K562 (cell line): Measurements from ENCODE around the gene DEK. TPM values are rescaled to one million over a fixed set of nuclear protein-coding genes. Genes with fewer than 3 reads are reported as not detected.
A peak's percentile ranks its signal among the peaks of the same experiment; 100 is the strongest.

Experiments used
- ATAC-seq: fragments of 200-7000 bp; cut with Tn5 transposase; 3 replicates; pipeline ENCODE4 v1.9.1; 2020; ENCODE audit warnings: moderate library complexity
- BruUV-seq: library from RNA; stranded (reverse); fragments of 400-500 nt; replicated peaks from 2 replicates; lab custom pipeline; 2021; lab: Mats Ljungman, UMichigan
- CTCF ChIA-PET: fragments of 300-600 bp; formaldehyde crosslinking; extraction: SDS; loops from one replicate; lab custom pipeline; 2021; ENCODE audit warnings: low intra/inter-chr PET ratio; lab: Yijun Ruan, JAX
- POLR2A ChIA-PET: fragments of 300-600, 350-650 bp; sonication (Branson Sonifier 250); formaldehyde crosslinking; extraction: SDS; loops from one replicate; lab custom pipeline; 2021; ENCODE audit warnings: antibody characterized with exemption, inconsistent platforms; lab: Yijun Ruan, JAX
- DNase-seq, 4 experiments: peaks; one replicate each; pipeline versions ENCODE4 v3.0.0 to v3.0.0-alpha.2; 2011 to 2018; ENCODE audit warnings: low spot score in 3 of 4, mixed read lengths in 3 of 4; ENCODE audit errors: extremely low read depth in 1 of 4
- FAIRE-seq: peaks from 2 replicates; lab custom pipeline; 2011; peaks lifted over from hg19 to GRCh38; lab: Jason Lieb, UNC
- H2AFZ ChIP-seq: 2 replicates; pipeline ENCODE4 v1.6.0; 2011; ENCODE audit warnings: low read depth, low read length, control low read depth, inconsistent platforms
- H3K27ac ChIP-seq: fragments of 200-600 bp; 3 replicates; pipeline ENCODE4 v1.8.0; 2011; ENCODE audit warnings: low read depth, mild to moderate bottlenecking, control low read depth, inconsistent platforms, low read length, moderate library complexity, mixed read lengths; ENCODE audit errors: extremely low read depth
- H3K27me3 ChIP-seq, 2 experiments: fragments of 300-600 bp in 1 of 2; 2 replicates in 1 of 2; 3 replicates in 1 of 2; pipeline versions ENCODE4 v1.6.0 to v1.8.0; 2011; ENCODE audit warnings: inconsistent platforms in 2 of 2, low read length in 2 of 2, mild to moderate bottlenecking in 1 of 2, mixed read lengths in 1 of 2, moderate library complexity in 1 of 2; ENCODE audit not compliant: control insufficient read depth in 2 of 2, insufficient read depth in 2 of 2
- H3K36me3 ChIP-seq: fragments of 300-600 bp; 3 replicates; pipeline ENCODE4 v1.8.0; 2011; ENCODE audit warnings: mild to moderate bottlenecking, low read length, inconsistent platforms; ENCODE audit not compliant: control insufficient read depth, insufficient read depth
- H3K4me1 ChIP-seq, 2 experiments: fragments of 200-600 bp in 1 of 2; replicated peaks in 1 of 2; 2 replicates in 1 of 2; 3 replicates in 1 of 2; pipeline versions ENCODE4 v1.5.1 to v1.8.0; 2011; ENCODE audit warnings: inconsistent platforms in 2 of 2, low read length in 2 of 2, mild to moderate bottlenecking in 1 of 2, mixed read lengths in 1 of 2, moderate library complexity in 1 of 2; ENCODE audit not compliant: control insufficient read depth in 2 of 2, insufficient read depth in 2 of 2
- H3K4me2 ChIP-seq: 2 replicates; pipeline ENCODE4 v1.6.1; 2011; ENCODE audit warnings: low read length, control low read depth, inconsistent platforms, mixed read lengths; ENCODE audit not compliant: insufficient read depth
- H3K4me3 ChIP-seq: fragments of 200-600 bp; sonication (generic), shearing (Covaris generic); 2 replicates; pipeline ENCODE4 v1.5.1; 2016; ENCODE audit warnings: control low read depth, inconsistent platforms
- H3K79me2 ChIP-seq: fragments of 200-600 bp; 3 replicates; pipeline ENCODE4 v1.8.0; 2011; ENCODE audit warnings: low read length, inconsistent platforms; ENCODE audit not compliant: control insufficient read depth, insufficient read depth
- H3K9ac ChIP-seq, 2 experiments: 2 replicates each; pipeline versions ENCODE4 v1.6.0 to v1.6.1; 2011; ENCODE audit warnings: low read depth in 2 of 2, low read length in 2 of 2, control low read depth in 1 of 2, inconsistent platforms in 1 of 2, mild to moderate bottlenecking in 1 of 2, mixed read lengths in 1 of 2; ENCODE audit not compliant: insufficient read depth in 1 of 2
- H3K9me1 ChIP-seq: one replicate; pipeline ENCODE4 v1.6.0; 2011; ENCODE audit warnings: inconsistent platforms, mild to moderate bottlenecking, low read length, moderate library complexity; ENCODE audit not compliant: control insufficient read depth, insufficient read depth
- H3K9me3 ChIP-seq: replicated peaks from 2 replicates; pipeline ENCODE4 v1.5.1; 2011; ENCODE audit warnings: low read depth, low read length, inconsistent platforms; ENCODE audit not compliant: control insufficient read depth, insufficient read depth
- H4K20me1 ChIP-seq: replicated peaks from 2 replicates; pipeline ENCODE4 v1.6.1; 2011; ENCODE audit warnings: low read length, inconsistent platforms, mixed read lengths; ENCODE audit not compliant: control insufficient read depth, insufficient read depth
- ARID1B ChIP-seq: fragments of 450-650 bp; IDR thresholded peaks from 2 replicates; pipeline ENCODE4 v1.6.1; 2016; ENCODE audit warnings: antibody characterized with exemption, mild to moderate bottlenecking, inconsistent platforms
- BCOR ChIP-seq: fragments of 450-650 bp; IDR thresholded peaks from 2 replicates; pipeline ENCODE4 v1.6.1; 2016
- ELF2 ChIP-seq: fragments of 250-450 bp; sonication (Bioruptor Pico); IDR thresholded peaks from 2 replicates; pipeline ENCODE4 v1.5.0; 2021; ENCODE audit warnings: mild to moderate bottlenecking
- ESRRA ChIP-seq: fragments of 450-650 bp; IDR thresholded peaks from 2 replicates; pipeline ENCODE4 v1.6.1; 2014; ENCODE audit warnings: low read depth, mild to moderate bottlenecking, moderate library complexity, borderline replicate concordance
- ETV6 ChIP-seq, 3 experiments: fragments of 150-350 bp in 1 of 3; sonication (generic) in 1 of 3; formaldehyde crosslinking in 1 of 3; IDR thresholded peaks; 2 replicates each; pipeline versions ENCODE4 v1.6.1 to v1.8.0; 2014 to 2022; ENCODE audit warnings: borderline replicate concordance in 2 of 3, low read depth in 2 of 3, antibody characterized with exemption in 1 of 3, low read length in 1 of 3, mild to moderate bottlenecking in 1 of 3, missing genetic modification reagents in 1 of 3
- HOMEZ ChIP-seq: fragments of 250-450 bp; sonication (Bioruptor Pico); IDR thresholded peaks from 2 replicates; pipeline ENCODE4 v1.4.0; 2020; ENCODE audit warnings: mild to moderate bottlenecking, moderate library complexity
- MEF2D ChIP-seq: conservative IDR thresholded peaks from 2 replicates; pipeline ENCODE4 v1.6.1; 2016; ENCODE audit warnings: low read depth, missing genetic modification characterization, missing compliant biosample characterization
- MITF ChIP-seq: IDR thresholded peaks from 2 replicates; pipeline ENCODE4 v1.6.1; 2014; ENCODE audit warnings: antibody characterized with exemption
- NBN ChIP-seq: fragments of 450-650 bp; IDR thresholded peaks from 2 replicates; pipeline ENCODE4 v1.6.1; 2016; ENCODE audit warnings: low read depth, mild to moderate bottlenecking
- NRF1 ChIP-seq, 2 experiments: fragments of 450-650 bp; IDR thresholded peaks in 1 of 2; conservative IDR thresholded peaks in 1 of 2; 2 replicates each; pipeline ENCODE4 v1.6.1; 2014; ENCODE audit warnings: mild to moderate bottlenecking in 2 of 2
- POLR2G ChIP-seq: fragments of 200-400 bp; formaldehyde crosslinking; IDR thresholded peaks from 2 replicates; pipeline ENCODE4 v1.6.1; 2017; ENCODE audit warnings: low read depth, mild to moderate bottlenecking, antibody characterized with exemption, low read length, moderate library complexity
- ZBTB33 ChIP-seq: sonication (generic); formaldehyde crosslinking; IDR thresholded peaks from 2 replicates; pipeline ENCODE4 v1.8.1; 2023; ENCODE audit warnings: mild to moderate bottlenecking, missing genetic modification reagents
- ZNF324 ChIP-seq: fragments of 250-450 bp; sonication (Bioruptor Pico); IDR thresholded peaks from 2 replicates; pipeline ENCODE4 v1.4.0; 2020; ENCODE audit warnings: mild to moderate bottlenecking
- ZNF431 ChIP-seq: sonication (generic); formaldehyde crosslinking; IDR thresholded peaks from 2 replicates; pipeline ENCODE4 v1.8.0; 2022; ENCODE audit warnings: mild to moderate bottlenecking, missing genetic modification reagents
- WGBS: fragments of 100-300 bp; shearing (Covaris generic); methylation state at CpG from one replicate; pipeline ENCODE4 v1.1.6; 2016; ENCODE audit warnings: low coverage, mixed read lengths; ENCODE audit not compliant: insufficient coverage; ENCODE audit errors: missing lambda C conversion rate; 5-methylcytosine and 5-hydroxymethylcytosine counted together
- in situ Hi-C: fragments of 300-500 bp; cut with MboI; formaldehyde crosslinking; loops from 4 replicates; pipeline ENCODE4 v1.15.0; 2018; ENCODE audit warnings: inconsistent platforms, mixed read lengths
- intact Hi-C: fragments of 100-400 bp; cut with micrococcal nuclease; formaldehyde crosslinking; loops from 2 replicates; pipeline ENCODE4 v1.14.2; 2022
- polyA plus RNA-seq, 8 experiments: library from polyadenylated mRNA; depleted of rRNA in 4 of 8; stranded (reverse) in 5 of 8; unstranded in 3 of 8; fragments of >200 nt; fragmentation: Nextera tagmentation in 2 of 8; fragmentation: Illumina TruSeq in 1 of 8; extraction: Ambion mirVana in 2 of 8; extraction: Trizol in 1 of 8; gene quantifications; 2 replicates each; pipeline versions ENCODE4 v1.2.1 to v1.2.3, GENCODE V29; 2011 to 2014; ENCODE audit warnings: inconsistent platforms in 1 of 8, missing spikeins in 1 of 8
- total RNA-seq, 7 experiments: library from RNA; depleted of rRNA in 6 of 7; stranded (reverse); fragments of >200 nt in 6 of 7; fragmentation: Illumina TruSeq in 2 of 7; extraction: Trizol in 2 of 7; gene quantifications; 2 replicates each; pipeline versions ENCODE4 v1.2.1 to v1.2.3, GENCODE V29; 2011 to 2021; ENCODE audit warnings: low replicate concordance in 1 of 7

DEK gene
- total and polyA plus RNA-seq, 9 of the 15 experiments (the other 6 are each of a cell fraction or from before 2014, with no cell fraction given) = 82.3 to 338 (median 184) TPM

- H3K27me3 ChIP-seq = peaks cover 30 to 36% of the 10 kb centered on the region in 2 experiments
- no peak overlapping the region for H3K27ac ChIP-seq
- TF ChIP-seq NRF1 (conservative IDR thresholded peaks at IDR 0.05 in 1 of 2, IDR thresholded peaks at IDR 0.05 in 1 of 2) = 0 out of 4 replicates have a peak, but pooled peaks of 1 of the 2 experiments have one; percentile 18
- no peak for TF ChIP-seq MEF2D (tag)
- no peak for TF ChIP-seq MITF
- TF ChIP-seq BCOR = no peak
- TF ChIP-seq ZBTB33 (CRISPR knock-in tag) = peak; percentile 44; the same call in 1 of the 2 replicates
- no peak for TF ChIP-seq HOMEZ (CRISPR knock-in tag)
- TF ChIP-seq POLR2G = 0 out of 2 replicates have a peak, but pooled peaks have one; percentile 24
- no peak for TF ChIP-seq ZNF431 (CRISPR knock-in tag)
- TF ChIP-seq NBN = no peak
- no peak for TF ChIP-seq ESRRA
- TF ChIP-seq ETV6 (IDR thresholded peaks at IDR 0.05; ENCODE audit: borderline replicate concordance in 1 of 2, low read depth in 2 of 2, low read length in 1 of 2) = no peak
- no peak for TF ChIP-seq ETV6 (CRISPR knock-in tag; IDR thresholded peaks at IDR 0.05; ENCODE audit: borderline replicate concordance)
- no peak for TF ChIP-seq ELF2
- no peak for TF ChIP-seq ARID1B
- no peak for TF ChIP-seq ZNF324
- no peak for DNase-seq
- CTCF ChIA-PET = no interaction called here
- H3K9me1 ChIP-seq = no peaks in the 10 kb centered on the region
- no peaks in the 10 kb centered on the region for H4K20me1 ChIP-seq
- H3K4me2 ChIP-seq = no peak overlapping the region
- no peaks in the 10 kb centered on the region for H3K79me2 ChIP-seq
- 23% methylated on average over 31 of the region's 67 CpGs for WGBS
- no peak for FAIRE-seq
- peak; percentile 17; the same call in 1 of the 3 replicates for ATAC-seq
- no peak overlapping the region for H3K4me3 ChIP-seq
- BruUV-seq = no TSS peak
- no peaks in the 10 kb centered on the region for H3K9me3 ChIP-seq
- intact Hi-C loops = no loop called here
- peaks cover 0 to 8% of the 10 kb centered on the region in 2 experiments; a peak in 2 of 5 replicates for H3K4me1 ChIP-seq
- H2AFZ ChIP-seq = no peak overlapping the region
- no peak overlapping the region; a peak in 1 of 4 replicates for H3K9ac ChIP-seq
- in situ Hi-C loops = no loop called here
- no peaks in the 10 kb centered on the region for H3K36me3 ChIP-seq
- POLR2A ChIA-PET = interaction anchor here (1.4 kb wide), 1 partner anchor 10 kb away, joined by 7 read pairs; no protein-coding TSS in a partner anchor
These were observed 13.1 kb upstream of the DEK start for GRCh38 chr6:18277237-18278006.
